Liver (tissue), 9 donors: Measurements from ENCODE around the gene ENO3. TPM values are rescaled to one million over a fixed set of nuclear protein-coding genes. Genes with fewer than 3 reads are reported as not detected.

Experiments used
- DNase-seq: peaks from one replicate; pipeline ENCODE4 v3.0.0-alpha.2; 2017; ENCODE audit warnings: low spot score
- H3K27ac ChIP-seq, 2 donors: one replicate each; pipeline ENCODE4 v1.7.0; 2013; ENCODE audit warnings: inconsistent platforms in 2 of 2, low read length in 2 of 2, control low read depth in 1 of 2, low read depth in 1 of 2, mild to moderate bottlenecking in 1 of 2
- H3K27me3 ChIP-seq, 4 donors: one replicate each; pipeline versions ENCODE4 v1.6.1 to v1.7.0; 2013; ENCODE audit warnings: low read length in 3 of 4, inconsistent platforms in 1 of 4, mild to moderate bottlenecking in 1 of 4, moderate library complexity in 1 of 4; ENCODE audit not compliant: control insufficient read depth in 4 of 4, insufficient read depth in 4 of 4
- H3K36me3 ChIP-seq, 4 donors: one replicate each; pipeline versions ENCODE4 v1.6.1 to v1.7.0; 2013; ENCODE audit warnings: low read length in 3 of 4, mild to moderate bottlenecking in 3 of 4, low read depth in 1 of 4, moderate library complexity in 1 of 4; ENCODE audit not compliant: control insufficient read depth in 4 of 4, insufficient read depth in 3 of 4
- H3K4me1 ChIP-seq, 4 donors: one replicate each; pipeline versions ENCODE4 v1.6.1 to v1.7.0; 2013; ENCODE audit warnings: low read length in 3 of 4, mild to moderate bottlenecking in 3 of 4, moderate library complexity in 1 of 4; ENCODE audit not compliant: control insufficient read depth in 4 of 4, insufficient read depth in 4 of 4
- H3K4me3 ChIP-seq, 3 donors: one replicate each; pipeline versions ENCODE4 v1.6.1 to v1.7.0; 2013; ENCODE audit warnings: low read length in 3 of 3, control low read depth in 1 of 3, low read depth in 1 of 3, mild to moderate bottlenecking in 1 of 3
- H3K9ac ChIP-seq, 2 donors: one replicate each; pipeline ENCODE4 v1.7.0; 2013; ENCODE audit warnings: low read length in 2 of 2, mild to moderate bottlenecking in 2 of 2, moderate library complexity in 2 of 2, control low read depth in 1 of 2, low read depth in 1 of 2
- H3K9me3 ChIP-seq, 4 donors: one replicate each; pipeline versions ENCODE4 v1.6.1 to v1.7.0; 2013; ENCODE audit warnings: low read length in 3 of 4; ENCODE audit not compliant: control insufficient read depth in 4 of 4
- CTCF ChIP-seq: fragments of 150-350 bp; IDR thresholded peaks from 2 replicates; pipeline ENCODE4 v1.5.1; 2017; ENCODE audit warnings: improper control_type of control experiment, low read depth, low read length; ENCODE audit not compliant: missing input control
- EGR1 ChIP-seq, 2 donors: IDR thresholded peaks; 2 replicates each; pipeline ENCODE4 v1.6.1; 2016 to 2018; ENCODE audit warnings: antibody characterized with exemption in 2 of 2, low read depth in 2 of 2
- GABPA ChIP-seq, 2 donors: IDR thresholded peaks in 1 of 2; conservative IDR thresholded peaks in 1 of 2; 2 replicates each; pipeline ENCODE4 v1.6.1; 2016; ENCODE audit warnings: antibody characterized with exemption in 2 of 2, mild to moderate bottlenecking in 1 of 2, moderate library complexity in 1 of 2
- HNF4A ChIP-seq, 2 donors: conservative IDR thresholded peaks; 2 replicates each; pipeline ENCODE4 v1.6.1; 2016; ENCODE audit warnings: antibody characterized with exemption in 2 of 2, mild to moderate bottlenecking in 2 of 2
- HNF4G ChIP-seq: IDR thresholded peaks from 2 replicates; pipeline ENCODE4 v1.6.1; 2016; ENCODE audit warnings: antibody characterized with exemption
- MAX ChIP-seq: IDR thresholded peaks from 2 replicates; pipeline ENCODE4 v1.6.1; 2016; ENCODE audit warnings: antibody characterized with exemption
- NR2F2 ChIP-seq: IDR thresholded peaks from 2 replicates; pipeline ENCODE4 v1.6.1; 2016; ENCODE audit warnings: antibody characterized with exemption
- REST ChIP-seq: IDR thresholded peaks from 2 replicates; pipeline ENCODE4 v1.6.1; 2016; ENCODE audit warnings: antibody characterized with exemption, mild to moderate bottlenecking
- SP1 ChIP-seq: IDR thresholded peaks from 2 replicates; pipeline ENCODE4 v1.6.1; 2018; ENCODE audit warnings: antibody characterized with exemption, mild to moderate bottlenecking
- WGBS: extraction: QIAGEN DNeasy Blood & Tissue Kit; methylation state at CpG from one replicate; pipeline ENCODE4 v1.1.7; 2013; 5-methylcytosine and 5-hydroxymethylcytosine counted together
- polyA plus RNA-seq, 2 donors: library from polyadenylated mRNA; stranded (reverse) in 1 of 2; unstranded in 1 of 2; fragments of 200-250 nt in 1 of 2; fragments of >200 nt in 1 of 2; fragmentation: Nextera tagmentation in 1 of 2; extraction: Ambion mirVana in 1 of 2; gene quantifications; one replicate each; pipeline versions ENCODE4 v1.2.1 to v1.2.3, GENCODE V29; 2013 to 2015
- total RNA-seq, 2 donors: library from RNA; depleted of rRNA; stranded (reverse); fragments of >200 nt; gene quantifications; one replicate each; pipeline ENCODE4 v1.2.3, GENCODE V29; 2014
- donor health status: healthy.
- donor health status: healthy.
- donor health status: healthy.
- donor health status: healthy.
- donor health status: healthy.

ENO3 gene
- total and polyA plus RNA-seq, 4 donors: 26.3 to 117 (median 30.8) TPM

GRCh38 chr17:4947010-4947410, 3.9 kb upstream of the ENO3 start:
- H3K36me3 ChIP-seq: peaks cover 6 to 26% (median 12%) of the 10 kb centered on the region in 4 donors

GRCh38 chr17:4947411-4948165, 3.3 kb upstream of the ENO3 start:
- DNase-seq: peak; percentile 73
- Histone ChIP-seq H3K4me3 (peak overlapping the region; percentile 90 to 96 (median 91)), H3K9ac (peak overlapping the region; percentile 87 to 91), H3K27ac (peak overlapping the region; percentile 95 to 96), H3K9me3 (no peaks in the 10 kb centered on the region), H3K27me3 (no peaks in the 10 kb centered on the region), H3K4me1 (peaks cover 8 to 61% (median 46%) of the 10 kb centered on the region in 4 donors), H3K36me3 (peaks cover 4 to 23% (median 11%) of the 10 kb centered on the region in 4 donors)
- WGBS: under 1% methylated on average over 56 of the region's 56 CpGs
- TF ChIP-seq EGR1 (IDR thresholded peaks at IDR 0.05; ENCODE audit: low read depth in 2 of 2): no peak
- no peak for TF ChIP-seq CTCF
- peak; percentile 66 for TF ChIP-seq GABPA (IDR thresholded peaks at IDR 0.05 in 1 of 2, conservative IDR thresholded peaks at IDR 0.05 in 1 of 2)
- TF ChIP-seq REST: no peak
- TF ChIP-seq MAX: no peak
- no peak for TF ChIP-seq SP1
- no peak for TF ChIP-seq HNF4G
- no peak for TF ChIP-seq NR2F2

More at GRCh38 chr17:4947010-4947410, 3.9 kb upstream of the ENO3 start:
- H3K4me1 ChIP-seq: peaks cover 8 to 60% (median 46%) of the 10 kb centered on the region in 4 donors
- no peaks in the 10 kb centered on the region for H3K9me3 ChIP-seq
- 1% methylated on average over 7 of the region's 7 CpGs for WGBS
- H3K27me3 ChIP-seq: no peaks in the 10 kb centered on the region
- peak overlapping the region; percentile 95 to 96 for H3K27ac ChIP-seq
- H3K4me3 ChIP-seq: peak overlapping the region; percentile 71 to 96 (median 91)
- peak overlapping the region; percentile 61 to 85 for H3K9ac ChIP-seq
- no peak for DNase-seq
- TF ChIP-seq HNF4A (conservative IDR thresholded peaks at IDR 0.05) (no peak), HNF4G (no peak)
